H1 (cell line): ENCODE measurements around the gene TM4SF18. TPM values are rescaled to one million over a fixed set of nuclear protein-coding genes. Genes with fewer than 3 reads are reported as not detected.

ENCODE experiments used
- GABPA ChIP-seq: IDR thresholded peaks from 2 replicates; pipeline ENCODE4 v1.6.1; 2011; ENCODE audit warnings: mild to moderate bottlenecking, low read length, moderate library complexity, borderline replicate concordance; ENCODE audit not compliant: insufficient read depth
- GTF2F1 ChIP-seq: IDR thresholded peaks from 2 replicates; pipeline ENCODE4 v1.6.1; 2012; ENCODE audit warnings: low read depth, low read length, improper control_type of control experiment, borderline replicate concordance
- KDM1A ChIP-seq: fragments of 200-600, 300-600 bp; sonication (generic); IDR thresholded peaks from 2 replicates; pipeline ENCODE4 v1.7.1; 2016; ENCODE audit warnings: mild to moderate bottlenecking, low read length, borderline replicate concordance
- NANOG ChIP-seq: IDR thresholded peaks from 2 replicates; pipeline ENCODE4 v1.6.1; 2011; ENCODE audit warnings: low read length, low read depth, mild to moderate bottlenecking, inconsistent platforms; ENCODE audit not compliant: insufficient read depth, poor library complexity, severe bottlenecking
- RNF2 ChIP-seq: fragments of 200-900, 300-1000 bp; sonication (generic); IDR thresholded peaks from 2 replicates; pipeline ENCODE4 v1.7.1; 2016; ENCODE audit warnings: borderline replicate concordance, low read depth, mild to moderate bottlenecking, antibody characterized with exemption, low read length; ENCODE audit not compliant: poor library complexity, severe bottlenecking; ENCODE audit errors: missing control alignments
- SIN3A ChIP-seq, 2 experiments: IDR thresholded peaks in 1 of 2; conservative IDR thresholded peaks in 1 of 2; 2 replicates each; pipeline ENCODE4 v1.6.1; 2011 to 2012; ENCODE audit warnings: low read length in 2 of 2, improper control_type of control experiment in 1 of 2, low read depth in 1 of 2, mild to moderate bottlenecking in 1 of 2
- SIX5 ChIP-seq: IDR thresholded peaks from 2 replicates; pipeline ENCODE4 v1.6.1; 2011; ENCODE audit warnings: mild to moderate bottlenecking, low read depth, low read length
- SP2 ChIP-seq: IDR thresholded peaks from 2 replicates; pipeline ENCODE4 v1.6.1; 2012; ENCODE audit warnings: mild to moderate bottlenecking, low read length, inconsistent platforms
- TBP ChIP-seq: IDR thresholded peaks from 2 replicates; pipeline ENCODE4 v1.6.1; 2011; ENCODE audit warnings: low read depth, low read length, improper control_type of control experiment
- YY1 ChIP-seq: IDR thresholded peaks from 2 replicates; pipeline ENCODE4 v1.6.1; 2011; ENCODE audit warnings: low read depth, mild to moderate bottlenecking, low read length
- polyA plus RNA-seq, 7 experiments: library from polyadenylated mRNA; depleted of rRNA in 3 of 7; stranded (reverse) in 5 of 7; unstranded in 2 of 7; fragments of >200 nt in 5 of 7; fragments of 200-250 nt in 2 of 7; gene quantifications; 1 replicate in 5 of 7; 2 replicates in 1 of 7; 4 replicates in 1 of 7; pipeline versions ENCODE4 v1.2.1 to v1.2.3, GENCODE V29; 2011 to 2013; ENCODE audit warnings: missing spikeins in 2 of 7, mixed read lengths in 2 of 7
- total RNA-seq: library from RNA; stranded (reverse); fragmentation: NEBNext Ultra II Directional; extraction: Animal tissue kit (Norgen Biotek cat#: 25700); gene quantifications from 2 replicates; pipeline ENCODE4 v1.2.1, GENCODE V29; 2021

Gene TM4SF18
- total and polyA plus RNA-seq, 2 of the 8 experiments (the other 6 are each of a cell fraction or from before 2014, with no cell fraction given), result 2.9 to 13.6 TPM

GRCh38 chr3:149305376-149305775 is 28.1 kb downstream of the TM4SF18 start (continued):
- TF ChIP-seq GTF2F1, result no peak
- TF ChIP-seq SP2, result no peak
- no peak for TF ChIP-seq NANOG
- no peak for TF ChIP-seq YY1
- TF ChIP-seq GABPA, result no peak
- TF ChIP-seq TBP, result no peak
- TF ChIP-seq KDM1A, result no peak
- TF ChIP-seq SIX5, result no peak
- no peak for TF ChIP-seq SIN3A (conservative IDR thresholded peaks at IDR 0.05 in 1 of 2, IDR thresholded peaks at IDR 0.05 in 1 of 2; ENCODE audit: low read depth in 1 of 2, low read length in 2 of 2)
- TF ChIP-seq RNF2, result no peak
